Measurements from ENCODE around the gene CCDC9B. TPM values are rescaled to one million over a fixed set of nuclear protein-coding genes. Genes with fewer than 3 reads are reported as not detected.

The CCDC9B gene
- total RNA-seq, 3 donors from 2014 or later: 34.9 to 204 (median 37.2) TPM

GRCh38 chr15:40320931-40321371 lies 19.8 kb downstream of the CCDC9B start:
- intact Hi-C loops (cut with DNase I, micrococcal nuclease): no loop called here
- TF ChIP-seq, protein P1, sequence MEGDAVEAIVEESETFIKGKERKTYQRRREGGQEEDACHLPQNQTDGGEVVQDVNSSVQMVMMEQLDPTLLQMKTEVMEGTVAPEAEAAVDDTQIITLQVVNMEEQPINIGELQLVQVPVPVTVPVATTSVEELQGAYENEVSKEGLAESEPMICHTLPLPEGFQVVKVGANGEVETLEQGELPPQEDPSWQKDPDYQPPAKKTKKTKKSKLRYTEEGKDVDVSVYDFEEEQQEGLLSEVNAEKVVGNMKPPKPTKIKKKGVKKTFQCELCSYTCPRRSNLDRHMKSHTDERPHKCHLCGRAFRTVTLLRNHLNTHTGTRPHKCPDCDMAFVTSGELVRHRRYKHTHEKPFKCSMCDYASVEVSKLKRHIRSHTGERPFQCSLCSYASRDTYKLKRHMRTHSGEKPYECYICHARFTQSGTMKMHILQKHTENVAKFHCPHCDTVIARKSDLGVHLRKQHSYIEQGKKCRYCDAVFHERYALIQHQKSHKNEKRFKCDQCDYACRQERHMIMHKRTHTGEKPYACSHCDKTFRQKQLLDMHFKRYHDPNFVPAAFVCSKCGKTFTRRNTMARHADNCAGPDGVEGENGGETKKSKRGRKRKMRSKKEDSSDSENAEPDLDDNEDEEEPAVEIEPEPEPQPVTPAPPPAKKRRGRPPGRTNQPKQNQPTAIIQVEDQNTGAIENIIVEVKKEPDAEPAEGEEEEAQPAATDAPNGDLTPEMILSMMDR (IDR thresholded peaks at IDR 0.05): peak; percentile 84
- Histone ChIP-seq H3K9me3 (no peaks in the 10 kb centered on the region), H3K4me1 (ENCODE audit: low read depth) (peaks cover 16% of the 10 kb centered on the region), H3K4me3 (no peak overlapping the region), H3K36me3 (ENCODE audit: low read depth) (no peaks in the 10 kb centered on the region)
- ATAC-seq (peak; percentile 38), DNase-seq (peak in 1 of 3 donors; percentile 80)

DNA sequence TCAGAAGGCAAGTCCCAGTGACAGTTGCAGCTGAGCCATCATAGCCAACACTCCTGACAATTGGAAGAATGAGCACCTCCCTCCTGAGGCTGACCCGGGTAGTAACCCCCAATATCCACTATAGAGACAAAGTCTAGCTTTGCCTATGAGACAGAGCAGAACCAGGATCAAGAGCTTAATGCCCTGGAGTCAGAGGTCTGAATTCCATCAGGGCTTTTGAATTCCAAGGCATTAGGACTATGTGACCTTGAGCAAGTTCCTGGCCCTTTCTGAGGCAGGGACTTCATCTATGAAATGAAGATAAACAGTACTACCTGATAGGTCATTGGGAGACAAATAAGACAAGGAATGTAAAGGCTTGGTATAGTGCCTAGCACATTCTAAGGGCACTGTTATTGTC lies 20.3 kb downstream of the CCDC9B start:
- Histone ChIP-seq H3K9me3 (no peaks in the 10 kb centered on the region), H3K36me3 (ENCODE audit: low read depth) (no peaks in the 10 kb centered on the region), H3K4me3 (no peak overlapping the region), H3K4me1 (ENCODE audit: low read depth) (peaks cover 11% of the 10 kb centered on the region)
- ATAC-seq (no peak), DNase-seq (no peak)
- TF ChIP-seq, protein P1 (IDR thresholded peaks at IDR 0.05): no peak
- intact Hi-C loops (cut with DNase I, micrococcal nuclease): no loop called here

- DNase-seq: no peak
- no peak overlapping the region for H3K4me3 ChIP-seq
- no peak for ATAC-seq
- intact Hi-C loops (cut with DNase I, micrococcal nuclease): no loop called here
- peaks cover 8% of the 10 kb centered on the region for H3K4me1 ChIP-seq (ENCODE audit: low read depth)
- no peaks in the 10 kb centered on the region for H3K9me3 ChIP-seq
- no peaks in the 10 kb centered on the region for H3K36me3 ChIP-seq (ENCODE audit: low read depth)
- TF ChIP-seq, protein P1 (IDR thresholded peaks at IDR 0.05): no peak
Observed at GRCh38 chr15:40317580-40317979, 23.2 kb downstream of the CCDC9B start.

- Histone ChIP-seq H3K4me3 (no peak overlapping the region), H3K36me3 (ENCODE audit: low read depth) (no peaks in the 10 kb centered on the region), H3K9me3 (no peaks in the 10 kb centered on the region), H3K4me1 (ENCODE audit: low read depth) (peaks cover 5% of the 10 kb centered on the region)
- TF ChIP-seq, protein P1 (IDR thresholded peaks at IDR 0.05): no peak
- DNase-seq: no peak
- no peak for ATAC-seq
- intact Hi-C loops (cut with DNase I, micrococcal nuclease): no loop called here
Observed at GRCh38 chr15:40316931-40317330, 23.8 kb downstream of the CCDC9B start.

- H3K36me3 ChIP-seq (ENCODE audit: low read depth): no peaks in the 10 kb centered on the region
- intact Hi-C loops (cut with DNase I, micrococcal nuclease): no loop called here
- ATAC-seq (no peak), DNase-seq (no peak)
- H3K9me3 ChIP-seq: no peaks in the 10 kb centered on the region
- peaks cover 5% of the 10 kb centered on the region for H3K4me1 ChIP-seq (ENCODE audit: low read depth)
- H3K4me3 ChIP-seq: no peak overlapping the region
- TF ChIP-seq, protein P1 (IDR thresholded peaks at IDR 0.05): no peak
Observed at GRCh38 chr15:40314723-40315276, 25.9 kb downstream of the CCDC9B start.

All from mucosa of descending colon (tissue), 3 donors.